ENCODE results near the gene ZBTB17. TPM values are rescaled to one million over a fixed set of nuclear protein-coding genes. Genes with fewer than 3 reads are reported as not detected.

The ZBTB17 gene
- total RNA-seq, 1 experiment from 2014 or later: 41.6 TPM

Other genes with a start within 250 kb of the ZBTB17 start
- 0.64 TPM for gene SLC25A34, start 239.8 kb downstream of the ZBTB17 start, total RNA-seq (2021; ENCODE audit: unreplicated experiment)
- not detected for gene TMEM82, start 233.6 kb downstream of the ZBTB17 start, total RNA-seq (2021; ENCODE audit: unreplicated experiment)
- gene FBLIM1, start 217.3 kb downstream of the ZBTB17 start, total RNA-seq (2021; ENCODE audit: unreplicated experiment): 4.3 TPM
- 2.6 TPM for gene UQCRHL, start 168.5 kb downstream of the ZBTB17 start, total RNA-seq (2021; ENCODE audit: unreplicated experiment)
- gene SPEN, start 128.4 kb downstream of the ZBTB17 start, total RNA-seq (2021; ENCODE audit: unreplicated experiment): 58.3 TPM
- not detected for gene SRARP, start 28.1 kb upstream of the ZBTB17 start, total RNA-seq (2021; ENCODE audit: unreplicated experiment)
- 0.10 TPM for gene HSPB7, start 41.9 kb upstream of the ZBTB17 start, total RNA-seq (2021; ENCODE audit: unreplicated experiment)
- 0.57 TPM for gene CLCNKA, start 45.9 kb upstream of the ZBTB17 start, total RNA-seq (2021; ENCODE audit: unreplicated experiment)
- not detected for gene CLCNKB, start 67.7 kb upstream of the ZBTB17 start, total RNA-seq (2021; ENCODE audit: unreplicated experiment)
- 3.4 TPM for gene FAM131C, start 97.5 kb upstream of the ZBTB17 start, total RNA-seq (2021; ENCODE audit: unreplicated experiment)
- gene EPHA2, start 180.0 kb upstream of the ZBTB17 start, total RNA-seq (2021; ENCODE audit: unreplicated experiment): 263 TPM
- gene ARHGEF19, start 236.6 kb upstream of the ZBTB17 start, total RNA-seq (2021; ENCODE audit: unreplicated experiment): 21.6 TPM

Data from Panc1 (cell line).